GM19043 (cell line): ENCODE measurements around the gene KIAA0930.

ENCODE experiments used
- ATAC-seq: cut with Tn5 transposase; IDR thresholded peaks from one replicate; pipeline ENCODE4 v1.9.1; 2021; ENCODE audit warnings: low read depth; ENCODE audit not compliant: unreplicated experiment

KIAA0930 gene

GRCh38 chr22:45223304-45224117 is 17.2 kb downstream of the KIAA0930 start:
- ATAC-seq, result no peak

GRCh38 chr22:45221201-45221600 is 19.5 kb downstream of the KIAA0930 start:
- no peak for ATAC-seq

- ATAC-seq, result no peak
Measured at GRCh38 chr22:45218976-45219375, 21.7 kb downstream of the KIAA0930 start.

- no peak for ATAC-seq
Measured at GRCh38 chr22:45217806-45218205, 22.9 kb downstream of the KIAA0930 start.

GRCh38 chr22:45217345-45217744 is 23.3 kb downstream of the KIAA0930 start:
- ATAC-seq, result no peak

- ATAC-seq, result no peak
Measured at GRCh38 chr22:45216133-45217003, 24.3 kb downstream of the KIAA0930 start.

GRCh38 chr22:45212992-45213751 is 27.5 kb downstream of the KIAA0930 start:
- ATAC-seq, result no peak

- no peak for ATAC-seq
Measured at GRCh38 chr22:45212306-45212709, 28.4 kb downstream of the KIAA0930 start.

- no peak for ATAC-seq
Measured at GRCh38 chr22:45211848-45212247, 28.8 kb downstream of the KIAA0930 start.

GRCh38 chr22:45211435-45211834 is 29.3 kb downstream of the KIAA0930 start:
- no peak for ATAC-seq

- ATAC-seq, result no peak
Measured at GRCh38 chr22:45210991-45211390, 29.7 kb downstream of the KIAA0930 start.

- ATAC-seq, result no peak
Measured at GRCh38 chr22:45210577-45210976, 30.1 kb downstream of the KIAA0930 start.

GRCh38 chr22:45210174-45210573 is 30.5 kb downstream of the KIAA0930 start:
- no peak for ATAC-seq

- ATAC-seq, result no peak
Measured at GRCh38 chr22:45208993-45209838, 31.5 kb downstream of the KIAA0930 start.

GRCh38 chr22:45208696-45208992 is 32.0 kb downstream of the KIAA0930 start:
- ATAC-seq, result no peak

GRCh38 chr22:45207981-45208664 is 32.6 kb downstream of the KIAA0930 start:
- ATAC-seq, result no peak

GRCh38 chr22:45207533-45207932 is 33.2 kb downstream of the KIAA0930 start:
- no peak for ATAC-seq

GRCh38 chr22:45206233-45206632 is 34.5 kb downstream of the KIAA0930 start:
- no peak for ATAC-seq

- no peak for ATAC-seq
Measured at GRCh38 chr22:45205276-45205925, 35.3 kb downstream of the KIAA0930 start.
